HG03097 (cell line): Measurements from ENCODE around the gene ACSBG1.

ENCODE experiments used
- ATAC-seq: cut with Tn5 transposase; IDR thresholded peaks from one replicate; pipeline ENCODE4 v1.9.1; 2021; ENCODE audit not compliant: unreplicated experiment, low FRiP score

The ACSBG1 gene

GRCh38 chr15:78205856-78206255, 28.5 kb downstream of the ACSBG1 start:
- no peak for ATAC-seq

DNA sequence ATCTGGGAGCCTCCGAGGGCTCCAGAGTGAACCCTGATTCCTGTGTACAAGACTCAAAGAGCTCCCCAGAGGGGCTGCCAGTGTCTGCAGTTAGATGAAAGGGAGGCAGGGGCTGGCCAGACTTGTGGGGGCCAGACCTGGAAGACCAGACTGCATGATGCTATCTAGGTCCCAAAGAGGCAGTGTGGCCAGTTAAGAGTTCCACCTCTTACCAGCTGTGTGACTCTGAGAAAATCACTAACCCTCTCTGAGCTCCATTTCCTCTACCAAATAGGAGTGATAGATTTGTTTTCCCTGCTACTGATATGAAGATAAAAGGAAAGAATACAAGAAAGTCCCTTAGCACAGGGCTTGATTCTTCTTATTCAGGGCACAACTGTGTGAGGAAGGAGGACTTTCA, 29.0 kb downstream of the ACSBG1 start:
- no peak for ATAC-seq

GRCh38 chr15:78204351-78205309, 29.7 kb downstream of the ACSBG1 start:
- no peak for ATAC-seq

- ATAC-seq: no peak
Measured at GRCh38 chr15:78203346-78204225, 30.8 kb downstream of the ACSBG1 start.

DNA sequence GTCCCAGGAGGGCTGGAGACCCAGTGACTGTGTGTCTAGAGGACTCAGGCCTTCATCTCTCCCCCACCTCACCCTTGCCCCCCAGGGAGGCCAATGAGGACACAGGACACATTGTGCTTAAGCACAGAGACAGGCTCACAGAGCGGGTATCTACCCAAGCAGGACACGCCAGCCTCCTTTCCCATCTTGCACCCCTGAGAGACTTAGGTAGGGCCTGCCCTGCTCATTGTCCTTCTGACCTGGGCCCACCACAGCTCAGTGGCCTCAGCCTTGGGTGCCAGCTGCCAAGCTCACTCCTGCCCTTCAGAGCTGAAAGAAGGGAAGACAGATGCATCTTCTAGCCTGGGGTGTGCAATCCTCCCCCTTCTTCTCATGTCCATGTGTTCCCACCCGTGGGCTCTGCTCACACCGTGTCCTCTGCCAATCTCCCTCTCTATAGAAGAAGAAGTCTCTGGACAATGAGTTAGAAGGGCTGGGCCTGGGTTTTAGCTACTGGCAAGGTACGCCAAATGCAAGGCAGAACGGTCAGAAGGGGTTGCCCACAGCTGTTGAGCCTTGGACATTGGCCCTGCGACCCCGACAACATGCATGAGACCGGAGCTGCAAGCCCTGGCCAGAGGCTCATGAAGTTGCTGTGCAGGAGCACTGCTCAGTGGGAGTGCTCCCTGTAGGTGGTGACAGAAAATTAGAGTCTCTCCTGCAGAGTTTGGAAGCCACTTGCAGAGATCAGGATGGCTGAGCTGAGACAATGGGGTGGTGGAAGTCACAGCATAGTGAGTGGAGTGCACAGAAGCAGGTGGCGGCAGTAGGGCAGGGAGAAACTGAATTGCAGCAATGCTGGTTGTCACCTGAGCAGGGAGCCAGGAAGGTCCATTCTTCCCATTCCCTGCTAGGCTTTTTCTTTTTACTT, 32.8 kb downstream of the ACSBG1 start:
- no peak for ATAC-seq

DNA sequence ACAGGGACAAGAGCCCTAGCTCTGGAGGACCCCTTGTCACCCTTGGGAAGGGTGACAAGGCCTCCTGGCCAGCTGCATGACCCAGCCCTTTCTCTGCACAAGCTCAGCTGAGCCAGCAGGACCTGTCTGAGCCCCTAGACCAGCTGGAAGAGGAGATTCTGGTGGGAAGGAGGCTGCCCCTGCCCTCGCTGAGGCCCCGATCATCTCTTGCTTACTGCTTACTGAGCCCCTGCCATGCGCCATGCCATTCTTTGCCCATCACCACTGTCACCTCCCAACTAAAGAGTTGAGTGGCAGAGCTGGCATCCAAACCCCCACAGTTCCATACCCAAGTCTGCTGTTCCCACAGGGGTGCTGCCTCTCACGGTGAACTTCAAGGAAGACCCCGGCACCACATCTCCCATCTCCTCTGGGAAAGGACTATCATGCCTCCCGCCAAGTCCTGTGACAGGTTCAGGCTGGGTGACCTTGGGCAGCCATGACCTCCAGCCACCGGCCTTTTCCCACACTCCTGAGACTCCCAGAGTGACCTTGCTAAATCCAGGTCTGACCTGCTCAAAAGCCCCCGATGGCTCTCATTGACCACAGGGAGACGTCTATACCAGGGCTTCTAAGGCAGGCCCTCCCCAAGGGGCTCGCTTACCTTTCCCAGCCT, 34.0 kb downstream of the ACSBG1 start:
- no peak for ATAC-seq

GRCh38 chr15:78197632-78198031, 36.7 kb downstream of the ACSBG1 start:
- ATAC-seq: no peak

DNA sequence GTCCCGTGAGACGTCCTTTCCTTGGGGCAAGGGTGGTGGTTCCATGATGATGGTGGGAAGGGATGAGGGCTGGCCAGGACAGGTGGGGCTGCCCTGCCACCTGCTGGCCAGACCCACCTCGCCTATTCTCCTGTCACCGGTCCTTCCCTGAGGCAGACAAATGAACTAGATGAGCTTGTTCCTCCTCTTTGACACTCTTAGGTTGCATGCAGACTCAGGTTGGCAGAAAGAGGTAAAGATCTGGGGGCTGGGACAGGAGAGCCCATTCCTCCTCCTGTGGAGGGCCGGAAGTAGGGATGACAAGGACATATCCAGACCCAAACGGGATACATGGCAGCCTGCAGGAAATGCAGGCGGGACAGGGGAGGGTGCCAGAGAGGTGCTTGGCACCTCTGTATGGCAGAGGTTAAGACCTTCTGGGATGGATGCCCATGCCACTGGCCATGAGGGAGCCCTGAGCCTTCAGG, 38.6 kb downstream of the ACSBG1 start:
- no peak for ATAC-seq

DNA sequence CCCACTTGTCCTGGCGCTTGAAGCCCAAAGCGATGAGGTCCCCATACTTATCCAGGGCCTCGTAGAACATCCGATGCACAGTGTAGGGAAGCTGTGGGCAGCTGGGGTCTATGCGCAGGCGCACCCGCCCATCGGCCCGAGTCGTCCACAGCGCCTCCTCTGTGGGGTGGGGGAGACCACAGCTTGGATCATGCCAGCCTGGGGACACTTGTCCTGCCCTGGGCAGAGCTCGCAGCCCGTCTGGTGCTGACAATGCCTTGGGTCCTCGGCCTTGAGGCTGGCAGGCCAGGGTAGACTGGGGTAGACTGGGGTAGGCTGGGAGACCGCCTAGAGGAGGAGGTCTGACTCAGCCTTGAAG, 39.8 kb downstream of the ACSBG1 start:
- ATAC-seq: no peak

- ATAC-seq: no peak
Measured at GRCh38 chr15:78193731-78194567, 40.4 kb downstream of the ACSBG1 start.

GRCh38 chr15:78192826-78193594, 41.4 kb downstream of the ACSBG1 start:
- ATAC-seq: no peak

DNA sequence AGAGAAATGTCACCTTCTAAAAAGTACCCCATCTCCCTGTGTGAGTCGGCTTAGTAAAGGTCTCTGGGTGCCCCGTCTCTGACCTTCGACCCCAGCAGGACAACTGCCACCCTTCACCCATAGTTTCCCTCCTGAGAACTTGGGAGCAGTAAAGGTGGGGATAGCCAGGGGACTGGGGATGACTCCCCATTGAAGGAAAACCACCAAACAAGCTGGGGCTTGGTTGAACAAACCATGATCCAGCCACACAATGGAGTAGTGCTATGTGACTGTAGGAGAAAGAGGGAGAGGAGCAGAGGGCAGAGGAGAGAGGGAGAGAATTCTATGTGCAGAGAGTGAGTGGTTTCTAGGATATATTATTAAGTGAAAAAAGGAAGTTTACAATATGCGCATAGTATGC, 51.5 kb downstream of the ACSBG1 start:
- no peak for ATAC-seq

DNA sequence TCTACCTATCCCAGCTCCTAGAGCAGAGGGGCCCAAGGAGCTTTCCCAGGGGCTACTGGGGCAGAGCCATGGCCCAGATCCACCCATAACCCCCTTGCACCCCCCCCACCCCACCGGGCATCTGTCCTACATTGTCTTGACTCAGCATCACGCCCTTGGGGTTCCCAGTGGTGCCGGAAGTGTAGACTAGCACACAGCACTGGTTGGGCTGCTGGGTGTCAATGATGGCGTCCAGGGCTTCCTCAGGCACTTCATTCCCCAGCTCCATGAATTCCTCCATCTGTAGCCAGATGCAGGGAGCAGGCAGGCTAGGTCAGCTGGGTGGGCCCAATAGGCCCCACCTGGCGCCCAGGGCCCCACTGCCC, 52.0 kb downstream of the ACSBG1 start:
- ATAC-seq: no peak

GRCh38 chr15:78179906-78180305, 54.5 kb downstream of the ACSBG1 start:
- ATAC-seq: no peak

GRCh38 chr15:78179286-78179840, 55.0 kb downstream of the ACSBG1 start:
- no peak for ATAC-seq

DNA sequence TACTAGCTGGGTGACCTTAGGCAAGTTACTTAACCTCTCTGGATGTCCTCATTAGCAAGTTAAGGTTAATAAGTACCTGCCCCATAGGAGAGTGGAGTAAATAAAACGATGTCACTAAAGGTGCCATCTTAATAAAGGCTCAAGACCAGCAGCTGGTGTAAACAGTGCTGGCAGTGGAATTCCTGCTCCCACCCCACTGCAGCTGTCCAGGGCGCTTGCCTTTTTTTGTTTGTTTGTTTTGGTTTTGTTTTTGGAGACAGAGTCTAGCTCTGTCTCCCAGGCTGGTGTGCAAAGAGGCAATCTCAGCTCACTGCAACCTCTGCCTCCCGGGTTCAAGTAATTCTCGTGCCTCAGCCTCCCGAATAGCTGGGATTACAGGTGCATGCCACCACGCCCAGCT, 56.3 kb downstream of the ACSBG1 start:
- no peak for ATAC-seq

DNA sequence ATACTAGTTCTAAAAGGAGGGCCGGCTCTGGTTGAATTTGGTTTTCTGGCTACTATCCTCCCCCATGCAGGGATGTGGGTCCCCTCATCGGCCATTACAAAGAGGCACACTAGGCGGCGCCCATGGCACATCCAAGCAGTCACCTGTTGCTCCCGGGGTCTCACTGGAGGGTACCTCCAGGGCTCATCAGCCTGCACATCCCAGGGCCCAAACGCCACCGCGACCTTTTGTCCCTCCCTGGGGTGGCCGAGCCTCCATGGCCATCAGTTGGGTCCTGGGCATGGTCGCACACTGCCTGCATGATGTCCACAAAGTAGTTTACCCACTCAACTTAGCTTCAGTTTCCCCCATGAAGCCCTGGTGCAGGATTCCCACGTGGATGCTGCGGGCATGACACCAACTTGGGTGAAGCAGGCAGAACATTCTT, 56.9 kb downstream of the ACSBG1 start:
- no peak for ATAC-seq

- no peak for ATAC-seq
Measured at GRCh38 chr15:78175330-78175729, 59.0 kb downstream of the ACSBG1 start.
